GM18511 (cell line): ENCODE data around the gene SLC36A2.

Source experiments
- ATAC-seq: cut with Tn5 transposase; IDR thresholded peaks from one replicate; pipeline ENCODE4 v1.9.1; 2021; ENCODE audit warnings: mild to moderate bottlenecking, moderate library complexity; ENCODE audit not compliant: unreplicated experiment

The SLC36A2 gene

GRCh38 chr5:151284392-151284967, 62.9 kb downstream of the SLC36A2 start:
- ATAC-seq, result no peak

GRCh38 chr5:151283120-151283825, 64.1 kb downstream of the SLC36A2 start:
- no peak for ATAC-seq

- ATAC-seq, result no peak
Observed at GRCh38 chr5:151281001-151281639, 66.2 kb downstream of the SLC36A2 start.

GRCh38 chr5:151280443-151280842, 66.9 kb downstream of the SLC36A2 start:
- ATAC-seq, result no peak

GRCh38 chr5:151278845-151279244, 68.5 kb downstream of the SLC36A2 start:
- no peak for ATAC-seq

GRCh38 chr5:151275803-151276202, 71.6 kb downstream of the SLC36A2 start:
- no peak for ATAC-seq

- no peak for ATAC-seq
Observed at GRCh38 chr5:151274666-151275065, 72.7 kb downstream of the SLC36A2 start.

- ATAC-seq, result no peak
Observed at GRCh38 chr5:151271336-151271735, 76.0 kb downstream of the SLC36A2 start.

GRCh38 chr5:151270599-151270998, 76.8 kb downstream of the SLC36A2 start:
- ATAC-seq, result peak; percentile 93

- no peak for ATAC-seq
Observed at GRCh38 chr5:151267491-151268260, 79.7 kb downstream of the SLC36A2 start.
